A549 (cell line): ENCODE data around the gene FCRL6.

Experiments
- ATOH8 ChIP-seq: fragments of 250-450 bp; sonication (Bioruptor Pico); IDR thresholded peaks from 2 replicates; pipeline ENCODE4 v1.5.0; 2020; ENCODE audit warnings: low read depth, mild to moderate bottlenecking, moderate library complexity
- CTCF ChIP-seq: fragments of >200 bp; sonication (Bioruptor Twin); formaldehyde crosslinking; IDR thresholded peaks from 3 replicates; pipeline ENCODE4 v1.5.1; 2016
- EP300 ChIP-seq, 2 experiments: fragments of >200 bp; sonication (Bioruptor Twin); formaldehyde crosslinking; IDR thresholded peaks; 2 replicates in 1 of 2; 3 replicates in 1 of 2; pipeline ENCODE4 v1.6.1; 2016 to 2017
- JUN ChIP-seq, 2 experiments: fragments of >200 bp; sonication (Bioruptor Twin); formaldehyde crosslinking; IDR thresholded peaks; 2 replicates in 1 of 2; 3 replicates in 1 of 2; pipeline ENCODE4 v1.6.1; 2016 to 2017
- KDM1A ChIP-seq: fragments of 200-600 bp; sonication (generic); IDR thresholded peaks from 2 replicates; pipeline ENCODE4 v1.6.1; 2016; ENCODE audit warnings: low read depth, mild to moderate bottlenecking
- NR3C1 ChIP-seq: fragments of >200 bp; sonication (Bioruptor Twin); formaldehyde crosslinking; IDR thresholded peaks from 3 replicates; pipeline ENCODE4 v1.6.1; 2017
- PBX3 ChIP-seq: IDR thresholded peaks from 2 replicates; pipeline ENCODE4 v1.6.1; 2012
- POLR2A ChIP-seq: IDR thresholded peaks from 2 replicates; pipeline ENCODE4 v1.6.1; 2012; ENCODE audit warnings: mild to moderate bottlenecking, low read length
- RAD21 ChIP-seq, 2 experiments: fragments of >200 bp in 1 of 2; sonication (Bioruptor Twin) in 1 of 2; formaldehyde crosslinking in 1 of 2; IDR thresholded peaks in 1 of 2; conservative IDR thresholded peaks in 1 of 2; 2 replicates in 1 of 2; 3 replicates in 1 of 2; pipeline ENCODE4 v1.6.1; 2012 to 2018; ENCODE audit warnings: inconsistent platforms in 1 of 2
- RFX5 ChIP-seq: fragments of 450-650 bp; IDR thresholded peaks from 2 replicates; pipeline ENCODE4 v1.7.1; 2014; ENCODE audit warnings: antibody characterized with exemption, mild to moderate bottlenecking, moderate library complexity
- SMC3 ChIP-seq: fragments of >200 bp; sonication (Bioruptor Twin); formaldehyde crosslinking; IDR thresholded peaks from 3 replicates; pipeline ENCODE4 v1.6.1; 2018; ENCODE audit warnings: inconsistent platforms

- TF ChIP-seq POLR2A (no peak), KDM1A (no peak), SMC3 (no peak), NR3C1 (no peak), EP300 (IDR thresholded peaks at IDR 0.05) (no peak), ATOH8 (no peak), CTCF (no peak), JUN (IDR thresholded peaks at IDR 0.05) (no peak), RFX5 (no peak), PBX3 (no peak), RAD21 (conservative IDR thresholded peaks at IDR 0.05 in 1 of 2, IDR thresholded peaks at IDR 0.05 in 1 of 2) (no peak)
Measured at GRCh38 chr1:159860456-159860855, 58.3 kb downstream of the FCRL6 start.
